ENCODE data around the gene RPP25.

GRCh38 chr15:74958320-74958907 is 1.8 kb upstream of the RPP25 start:
- peak in 1 of 2 donors; percentile 22 for TF ChIP-seq CTCF (conservative IDR thresholded peaks at IDR 0.05 in 1 of 2, IDR thresholded peaks at IDR 0.05 in 1 of 2; ENCODE audit: low read depth in 1 of 2, low read length in 2 of 2)
- TF ChIP-seq EZH2 (IDR thresholded peaks at IDR 0.05; ENCODE audit: low read length, missing control alignments): no peak
